Omental fat pad (tissue), 4 donors: Measurements from ENCODE around the gene ANTXR2. TPM values are rescaled to one million over a fixed set of nuclear protein-coding genes. Genes with fewer than 3 reads are reported as not detected.

Source experiments
- ATAC-seq: fragments of 150-250 bp; one replicate; pipeline ENCODE4 v1.9.1; 2016; ENCODE audit warnings: mild to moderate bottlenecking, moderate library complexity; ENCODE audit not compliant: low FRiP score
- DNase-seq: peaks from one replicate; pipeline ENCODE4 v3.0.0-alpha.2; 2019; ENCODE audit warnings: low spot score
- total RNA-seq, 4 donors: library from RNA; depleted of rRNA; stranded (reverse); fragments of >200 nt; gene quantifications; one replicate each; pipeline ENCODE4 v1.1.0, GENCODE V29; 2016
- TF ChIP-seq, protein P1 (sequence below), 3 donors: fragments of 450-650 bp; IDR thresholded peaks; one replicate each; pipeline ENCODE4 v1.5.1; 2016 to 2017; ENCODE audit warnings: antibody characterized with exemption in 3 of 3, mild to moderate bottlenecking in 3 of 3, moderate library complexity in 2 of 3

Gene ANTXR2
- total RNA-seq, 4 donors from 2014 or later, result 86.7 to 208 (median 139) TPM

GRCh38 chr4:80092088-80092487, 19.1 kb upstream of the ANTXR2 start:
- no peak for DNase-seq
- no peak for ATAC-seq
- TF ChIP-seq, protein P1, sequence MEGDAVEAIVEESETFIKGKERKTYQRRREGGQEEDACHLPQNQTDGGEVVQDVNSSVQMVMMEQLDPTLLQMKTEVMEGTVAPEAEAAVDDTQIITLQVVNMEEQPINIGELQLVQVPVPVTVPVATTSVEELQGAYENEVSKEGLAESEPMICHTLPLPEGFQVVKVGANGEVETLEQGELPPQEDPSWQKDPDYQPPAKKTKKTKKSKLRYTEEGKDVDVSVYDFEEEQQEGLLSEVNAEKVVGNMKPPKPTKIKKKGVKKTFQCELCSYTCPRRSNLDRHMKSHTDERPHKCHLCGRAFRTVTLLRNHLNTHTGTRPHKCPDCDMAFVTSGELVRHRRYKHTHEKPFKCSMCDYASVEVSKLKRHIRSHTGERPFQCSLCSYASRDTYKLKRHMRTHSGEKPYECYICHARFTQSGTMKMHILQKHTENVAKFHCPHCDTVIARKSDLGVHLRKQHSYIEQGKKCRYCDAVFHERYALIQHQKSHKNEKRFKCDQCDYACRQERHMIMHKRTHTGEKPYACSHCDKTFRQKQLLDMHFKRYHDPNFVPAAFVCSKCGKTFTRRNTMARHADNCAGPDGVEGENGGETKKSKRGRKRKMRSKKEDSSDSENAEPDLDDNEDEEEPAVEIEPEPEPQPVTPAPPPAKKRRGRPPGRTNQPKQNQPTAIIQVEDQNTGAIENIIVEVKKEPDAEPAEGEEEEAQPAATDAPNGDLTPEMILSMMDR (IDR thresholded peaks at IDR 0.05), result no peak

DNA sequence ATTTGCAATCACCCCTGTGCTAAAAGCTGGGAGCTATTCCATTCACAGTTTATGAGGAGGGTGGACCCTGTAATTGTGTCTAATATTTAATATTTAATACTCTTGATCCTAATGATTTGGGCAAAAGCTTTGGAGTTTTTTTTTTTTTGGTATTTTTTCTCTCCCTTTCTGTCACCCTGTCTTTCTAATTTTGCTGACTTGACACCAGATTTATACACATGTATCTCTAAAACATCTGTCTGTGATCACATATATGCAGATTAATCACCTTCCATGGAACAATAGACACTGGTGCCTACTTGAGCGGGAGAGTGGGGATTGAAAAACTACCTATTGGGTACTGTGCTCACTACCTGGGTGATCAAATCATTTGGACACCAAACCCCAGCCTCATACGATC, 18.7 kb upstream of the ANTXR2 start:
- DNase-seq (no peak), ATAC-seq (no peak)
- TF ChIP-seq, protein P1 (IDR thresholded peaks at IDR 0.05), result no peak

DNA sequence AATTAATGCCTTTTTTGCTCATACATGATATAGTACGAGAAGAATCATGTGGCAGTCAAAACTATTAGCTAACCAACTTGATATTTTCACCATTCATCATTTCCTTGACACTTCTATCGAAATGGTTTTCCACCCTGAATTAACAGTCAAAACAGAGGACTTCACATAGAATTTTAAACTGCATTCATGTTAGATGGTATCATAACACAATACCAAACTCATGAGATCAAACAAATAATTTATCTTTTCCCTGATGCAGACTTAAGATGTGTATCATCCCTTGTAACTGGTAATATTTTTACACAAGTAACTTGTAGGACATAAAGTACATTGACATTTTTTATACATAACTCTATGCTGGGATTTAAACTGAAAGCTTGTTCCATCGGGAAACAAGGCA, 18.2 kb upstream of the ANTXR2 start:
- TF ChIP-seq, protein P1 (IDR thresholded peaks at IDR 0.05), result no peak
- DNase-seq (no peak), ATAC-seq (no peak)

- ATAC-seq (no peak), DNase-seq (no peak)
- TF ChIP-seq, protein P1 (IDR thresholded peaks at IDR 0.05), result no peak
These were observed 17.1 kb upstream of the ANTXR2 start for GRCh38 chr4:80090090-80090489.

- TF ChIP-seq, protein P1 (IDR thresholded peaks at IDR 0.05), result no peak
- no peak for DNase-seq
- ATAC-seq, result no peak
These were observed 15.4 kb upstream of the ANTXR2 start for GRCh38 chr4:80088471-80088870.

GRCh38 chr4:80086296-80086695, 13.3 kb upstream of the ANTXR2 start:
- no peak for DNase-seq
- ATAC-seq, result no peak
- TF ChIP-seq, protein P1 (IDR thresholded peaks at IDR 0.05), result no peak

DNA sequence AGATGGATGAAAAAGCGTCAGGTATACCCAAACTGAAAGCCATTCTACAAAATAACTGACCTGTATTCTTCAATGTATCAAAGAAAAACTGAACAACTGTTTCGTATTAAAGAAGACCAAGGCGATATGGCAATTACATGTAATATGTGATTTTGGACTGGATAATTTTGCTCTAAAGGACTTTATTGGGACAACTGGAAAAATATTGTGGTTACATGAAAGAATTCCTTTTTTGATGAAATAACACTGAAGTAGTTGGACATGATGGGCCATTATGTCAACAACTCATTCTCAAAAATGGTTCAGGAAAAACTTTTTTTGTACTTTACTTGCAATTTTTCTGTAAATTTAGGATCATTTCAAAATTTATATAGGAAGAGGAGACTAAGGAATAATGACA, 12.1 kb upstream of the ANTXR2 start:
- DNase-seq (no peak), ATAC-seq (no peak)
- TF ChIP-seq, protein P1 (IDR thresholded peaks at IDR 0.05), result no peak
